GM19043 (cell line): ENCODE measurements around the gene RBMXL2.

Experiments used
- ATAC-seq: cut with Tn5 transposase; IDR thresholded peaks from one replicate; pipeline ENCODE4 v1.9.1; 2021; ENCODE audit warnings: low read depth; ENCODE audit not compliant: unreplicated experiment

The RBMXL2 gene

GRCh38 chr11:7088921-7089320 lies at the start of gene RBMXL2:
Gene RBMXL2, plus strand, starts transcription at chr11:7088998. Its CDS starts 123 bp downstream, at chr11:7089121.
- no peak for ATAC-seq

- ATAC-seq: no peak
Observed at GRCh38 chr11:7046474-7047175, 42.2 kb upstream of the RBMXL2 start.

- no peak for ATAC-seq
Observed at GRCh38 chr11:7050191-7050590, 38.6 kb upstream of the RBMXL2 start.

- no peak for ATAC-seq
Observed at GRCh38 chr11:7056828-7057513, 31.8 kb upstream of the RBMXL2 start.

GRCh38 chr11:7057641-7058040 lies 31.2 kb upstream of the RBMXL2 start:
- no peak for ATAC-seq

GRCh38 chr11:7060868-7061267 lies 27.9 kb upstream of the RBMXL2 start:
- ATAC-seq: no peak

- ATAC-seq: no peak
Observed at GRCh38 chr11:7062534-7062933, 26.3 kb upstream of the RBMXL2 start.

- no peak for ATAC-seq
Observed at GRCh38 chr11:7072401-7073028, 16.3 kb upstream of the RBMXL2 start.

- no peak for ATAC-seq
Observed at GRCh38 chr11:7077101-7077500, 11.7 kb upstream of the RBMXL2 start.

- ATAC-seq: no peak
Observed at GRCh38 chr11:7079545-7080135, 9.2 kb upstream of the RBMXL2 start.

- ATAC-seq: no peak
Observed at GRCh38 chr11:7080900-7081299, 7.9 kb upstream of the RBMXL2 start.

- no peak for ATAC-seq
Observed at GRCh38 chr11:7081441-7081840, 7.4 kb upstream of the RBMXL2 start.

GRCh38 chr11:7089328-7090251 lies 792 bp downstream of the RBMXL2 start:
- no peak for ATAC-seq

GRCh38 chr11:7098235-7098832 lies 9.5 kb downstream of the RBMXL2 start:
- peak; percentile 68 for ATAC-seq

- no peak for ATAC-seq
Observed at GRCh38 chr11:7115780-7116179, 27.0 kb downstream of the RBMXL2 start.

GRCh38 chr11:7116370-7116769 lies 27.6 kb downstream of the RBMXL2 start:
- ATAC-seq: no peak

GRCh38 chr11:7138051-7138450 lies 49.3 kb downstream of the RBMXL2 start:
- ATAC-seq: no peak
